ENCODE results near the gene MYH7. TPM values are rescaled to one million over a fixed set of nuclear protein-coding genes. Genes with fewer than 3 reads are reported as not detected.

The MYH7 gene
- total and polyA plus RNA-seq, 2 donors (not counting 1 experiment from before 2014, with no cell fraction given) = not detected

GRCh38 chr14:23470947-23471346 is 35.5 kb upstream of the MYH7 start:
- H3K4me1 ChIP-seq (ENCODE audit: control insufficient read depth, extremely low read depth, insufficient read depth, low read length) = peaks cover 4% of the 10 kb centered on the region
- H2AFZ ChIP-seq (ENCODE audit: low read length) = no peak overlapping the region
- H3K9ac ChIP-seq (ENCODE audit: insufficient read depth, low read length) = no peak overlapping the region
- H3K27me3 ChIP-seq (ENCODE audit: control insufficient read depth, insufficient read depth, low read length) = no peaks in the 10 kb centered on the region
- H3K79me2 ChIP-seq (ENCODE audit: control insufficient read depth, insufficient read depth, low read length) = peaks cover 17% of the 10 kb centered on the region
- H3K4me2 ChIP-seq (ENCODE audit: extremely low read depth, insufficient read depth, low read length) = no peak overlapping the region
- H3K9me3 ChIP-seq (ENCODE audit: control insufficient read depth, insufficient read depth, low read depth, low read length) = no peaks in the 10 kb centered on the region
- peaks cover 6% of the 10 kb centered on the region for H3K36me3 ChIP-seq (ENCODE audit: control insufficient read depth, insufficient read depth, low read length)
- H4K20me1 ChIP-seq (ENCODE audit: control insufficient read depth, extremely low read depth, insufficient read depth, low read length) = no peaks in the 10 kb centered on the region
- no peak overlapping the region for H3K27ac ChIP-seq (ENCODE audit: insufficient read depth, low read length)
- DNase-seq (ENCODE audit: low read depth in 2 of 2) = no peak
- TF ChIP-seq EZH2 (IDR thresholded peaks at IDR 0.05; ENCODE audit: low read length, missing control alignments) (no peak), CTCF (conservative IDR thresholded peaks at IDR 0.05 in 1 of 2, IDR thresholded peaks at IDR 0.05 in 1 of 2; ENCODE audit: low read depth in 1 of 2, low read length in 2 of 2) (no peak)
- H3K4me3 ChIP-seq (replicated peaks in 1 of 4; ENCODE audit: control extremely low read depth in 1 of 4, insufficient read depth in 1 of 4, low read depth in 3 of 4, low read length in 4 of 4) = no peak overlapping the region

- DNase-seq (ENCODE audit: low read depth in 2 of 2) = peak in 1 of 2 donors; percentile 14
- Histone ChIP-seq H3K79me2 (ENCODE audit: control insufficient read depth, insufficient read depth, low read length) (peaks cover 17% of the 10 kb centered on the region), H3K27ac (ENCODE audit: insufficient read depth, low read length) (peak overlapping the region; percentile 93), H3K36me3 (ENCODE audit: control insufficient read depth, insufficient read depth, low read length) (peaks cover 6% of the 10 kb centered on the region), H3K9ac (ENCODE audit: insufficient read depth, low read length) (peak overlapping the region; percentile 81), H3K4me3 (replicated peaks in 1 of 4; ENCODE audit: control extremely low read depth in 1 of 4, insufficient read depth in 1 of 4, low read depth in 3 of 4, low read length in 4 of 4) (peak overlapping the region; percentile 77 to 98 (median 90)), H3K4me1 (ENCODE audit: control insufficient read depth, extremely low read depth, insufficient read depth, low read length) (peaks cover 4% of the 10 kb centered on the region), H3K27me3 (ENCODE audit: control insufficient read depth, insufficient read depth, low read length) (no peaks in the 10 kb centered on the region), H3K4me2 (ENCODE audit: extremely low read depth, insufficient read depth, low read length) (peak overlapping the region; percentile 95), H3K9me3 (ENCODE audit: control insufficient read depth, insufficient read depth, low read depth, low read length) (no peaks in the 10 kb centered on the region), H4K20me1 (ENCODE audit: control insufficient read depth, extremely low read depth, insufficient read depth, low read length) (no peaks in the 10 kb centered on the region), H2AFZ (ENCODE audit: low read length) (peak overlapping the region; percentile 91)
- TF ChIP-seq CTCF (conservative IDR thresholded peaks at IDR 0.05 in 1 of 2, IDR thresholded peaks at IDR 0.05 in 1 of 2; ENCODE audit: low read depth in 1 of 2, low read length in 2 of 2) (no peak), EZH2 (IDR thresholded peaks at IDR 0.05; ENCODE audit: low read length, missing control alignments) (no peak)
Observed at GRCh38 chr14:23469906-23470403, 34.5 kb upstream of the MYH7 start.

- Histone ChIP-seq H3K9ac (ENCODE audit: insufficient read depth, low read length) (peak within 1 kb of the TSS; percentile 81), H2AFZ (ENCODE audit: low read length) (peak within 1 kb of the TSS; percentile 91), H3K4me3 (replicated peaks in 1 of 4; ENCODE audit: control extremely low read depth in 1 of 4, insufficient read depth in 1 of 4, low read depth in 3 of 4, low read length in 4 of 4) (peak within 1 kb of the TSS; percentile 77 to 98 (median 90)), H3K27ac (ENCODE audit: insufficient read depth, low read length) (peak within 1 kb of the TSS; percentile 93), H3K36me3 (ENCODE audit: control insufficient read depth, insufficient read depth, low read length) (peaks cover 6% of the 10 kb centered on the region), H3K4me1 (ENCODE audit: control insufficient read depth, extremely low read depth, insufficient read depth, low read length) (peaks cover 4% of the 10 kb centered on the region), H3K79me2 (ENCODE audit: control insufficient read depth, insufficient read depth, low read length) (peaks cover 17% of the 10 kb centered on the region), H4K20me1 (ENCODE audit: control insufficient read depth, extremely low read depth, insufficient read depth, low read length) (no peaks in the 10 kb centered on the region), H3K4me2 (ENCODE audit: extremely low read depth, insufficient read depth, low read length) (peak within 1 kb of the TSS; percentile 95), H3K27me3 (ENCODE audit: control insufficient read depth, insufficient read depth, low read length) (no peaks in the 10 kb centered on the region), H3K9me3 (ENCODE audit: control insufficient read depth, insufficient read depth, low read depth, low read length) (no peaks in the 10 kb centered on the region)
- peak; percentile 100 for DNase-seq (ENCODE audit: low read depth in 2 of 2)
- TF ChIP-seq EZH2 (IDR thresholded peaks at IDR 0.05; ENCODE audit: low read length, missing control alignments) = no peak
- peak; percentile 67 to 79 for TF ChIP-seq CTCF (conservative IDR thresholded peaks at IDR 0.05 in 1 of 2, IDR thresholded peaks at IDR 0.05 in 1 of 2; ENCODE audit: low read depth in 1 of 2, low read length in 2 of 2)
Observed at GRCh38 chr14:23469127-23469905, 33.9 kb upstream of the MYH7 start, which contains the start of gene NGDN. NGDN (plus strand) TSS chr14:23469703; CDS start chr14:23469716, 13 bp downstream.
